ENCODE data around the gene TBC1D8.

The TBC1D8 gene

DNA sequence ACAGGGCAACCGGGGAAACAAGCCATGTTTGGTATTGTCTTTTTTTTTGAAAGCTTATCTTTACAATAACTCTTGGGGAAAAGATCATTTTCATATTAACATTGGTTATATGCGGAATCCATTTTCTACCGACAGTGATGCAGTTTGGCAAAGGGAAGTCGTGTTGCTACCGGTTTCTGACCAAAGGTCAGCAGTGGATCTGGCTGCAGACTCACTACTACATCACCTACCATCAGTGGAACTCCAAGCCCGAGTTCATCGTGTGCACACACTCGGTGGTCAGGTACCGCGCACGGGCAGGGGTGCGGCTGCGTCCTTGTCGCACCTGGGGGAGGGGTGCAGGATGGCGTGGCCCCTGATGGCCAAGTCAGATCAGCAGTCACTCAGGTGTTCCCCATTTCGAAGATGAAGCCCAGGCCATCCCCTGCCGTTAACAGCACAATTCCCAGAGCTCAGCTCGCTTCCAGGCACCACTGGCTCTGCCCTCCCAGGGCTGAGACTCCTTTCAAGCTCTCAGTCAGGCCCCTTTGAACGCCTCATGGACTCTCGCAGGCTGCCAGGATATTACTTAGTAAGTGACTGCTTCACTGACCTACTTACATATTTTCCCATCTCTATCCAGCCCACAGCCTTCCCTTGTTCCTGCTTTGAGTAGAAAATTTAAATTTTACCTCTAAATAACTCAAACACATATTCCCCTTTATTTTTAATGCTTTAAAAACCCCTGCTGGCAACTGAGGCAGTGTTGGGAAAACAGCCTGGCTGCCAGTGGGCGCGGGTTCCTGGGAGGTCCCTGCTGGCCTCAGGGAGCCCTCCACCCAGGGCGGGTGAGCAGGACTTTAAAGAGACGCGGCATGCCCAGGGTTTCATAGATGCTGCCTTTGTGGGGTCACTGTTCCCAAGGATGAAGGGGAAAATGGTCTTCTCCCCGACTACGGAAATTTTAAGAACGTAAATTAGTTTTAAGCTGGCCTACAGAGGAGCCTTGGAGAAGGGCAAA is 182.7 kb downstream of the TBC1D8 start:
- in situ Hi-C loops (cut with MboI; ENCODE audit: low pct_unique_long_range_greater_than_20kb, low sequenced_read_pairs, unreplicated experiment): no loop called here
- no peak for DNase-seq (ENCODE audit: low spot score)
- TF ChIP-seq, protein P1, sequence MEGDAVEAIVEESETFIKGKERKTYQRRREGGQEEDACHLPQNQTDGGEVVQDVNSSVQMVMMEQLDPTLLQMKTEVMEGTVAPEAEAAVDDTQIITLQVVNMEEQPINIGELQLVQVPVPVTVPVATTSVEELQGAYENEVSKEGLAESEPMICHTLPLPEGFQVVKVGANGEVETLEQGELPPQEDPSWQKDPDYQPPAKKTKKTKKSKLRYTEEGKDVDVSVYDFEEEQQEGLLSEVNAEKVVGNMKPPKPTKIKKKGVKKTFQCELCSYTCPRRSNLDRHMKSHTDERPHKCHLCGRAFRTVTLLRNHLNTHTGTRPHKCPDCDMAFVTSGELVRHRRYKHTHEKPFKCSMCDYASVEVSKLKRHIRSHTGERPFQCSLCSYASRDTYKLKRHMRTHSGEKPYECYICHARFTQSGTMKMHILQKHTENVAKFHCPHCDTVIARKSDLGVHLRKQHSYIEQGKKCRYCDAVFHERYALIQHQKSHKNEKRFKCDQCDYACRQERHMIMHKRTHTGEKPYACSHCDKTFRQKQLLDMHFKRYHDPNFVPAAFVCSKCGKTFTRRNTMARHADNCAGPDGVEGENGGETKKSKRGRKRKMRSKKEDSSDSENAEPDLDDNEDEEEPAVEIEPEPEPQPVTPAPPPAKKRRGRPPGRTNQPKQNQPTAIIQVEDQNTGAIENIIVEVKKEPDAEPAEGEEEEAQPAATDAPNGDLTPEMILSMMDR (IDR thresholded peaks at IDR 0.05; ENCODE audit: extremely low read depth, insufficient read depth, missing control alignments): no peak

DNA sequence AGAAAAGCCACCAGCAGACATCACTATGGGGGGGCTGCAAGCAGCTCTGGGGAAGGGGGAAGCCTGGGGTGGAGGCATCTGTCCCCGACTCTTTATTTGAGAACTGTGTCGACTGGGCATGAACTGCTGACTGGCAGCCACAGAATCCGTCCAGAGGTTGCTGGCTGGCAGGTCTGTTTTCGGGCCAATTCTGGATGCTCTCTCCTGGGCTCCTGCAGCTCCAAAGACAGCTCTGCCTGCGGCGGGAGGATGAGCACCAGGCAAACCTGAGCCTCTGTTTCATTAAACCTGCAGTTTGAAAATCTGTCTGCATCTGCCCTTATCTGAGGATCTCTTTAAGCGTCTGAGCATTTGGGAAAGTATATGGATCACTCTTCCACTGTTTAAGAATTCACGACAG is 183.5 kb downstream of the TBC1D8 start:
- in situ Hi-C loops (cut with MboI; ENCODE audit: low pct_unique_long_range_greater_than_20kb, low sequenced_read_pairs, unreplicated experiment): no loop called here
- no peak for DNase-seq (ENCODE audit: low spot score)
- TF ChIP-seq, protein P1 (IDR thresholded peaks at IDR 0.05; ENCODE audit: extremely low read depth, insufficient read depth, missing control alignments): no peak

DNA sequence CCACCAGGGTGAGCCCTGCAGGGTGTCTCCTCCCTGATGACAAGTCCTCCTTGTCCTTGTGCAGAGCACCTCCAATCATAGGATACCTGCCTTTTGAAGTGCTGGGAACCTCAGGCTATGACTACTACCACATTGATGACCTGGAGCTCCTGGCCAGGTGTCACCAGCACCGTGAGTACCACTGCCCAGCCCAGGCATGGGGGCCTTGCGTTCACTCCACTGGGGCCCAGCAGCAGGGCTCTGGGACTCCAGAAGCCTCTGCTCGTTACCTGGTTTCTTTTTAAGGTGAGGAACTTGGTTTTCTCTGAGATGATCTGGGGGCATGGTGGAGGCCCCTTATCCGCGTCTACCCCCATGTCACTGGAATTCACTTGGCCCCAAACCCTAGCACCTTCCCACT is 185.6 kb downstream of the TBC1D8 start:
- TF ChIP-seq, protein P1 (IDR thresholded peaks at IDR 0.05; ENCODE audit: extremely low read depth, insufficient read depth, missing control alignments): no peak
- no peak for DNase-seq (ENCODE audit: low spot score)
- in situ Hi-C loops (cut with MboI; ENCODE audit: low pct_unique_long_range_greater_than_20kb, low sequenced_read_pairs, unreplicated experiment): no loop called here

DNA sequence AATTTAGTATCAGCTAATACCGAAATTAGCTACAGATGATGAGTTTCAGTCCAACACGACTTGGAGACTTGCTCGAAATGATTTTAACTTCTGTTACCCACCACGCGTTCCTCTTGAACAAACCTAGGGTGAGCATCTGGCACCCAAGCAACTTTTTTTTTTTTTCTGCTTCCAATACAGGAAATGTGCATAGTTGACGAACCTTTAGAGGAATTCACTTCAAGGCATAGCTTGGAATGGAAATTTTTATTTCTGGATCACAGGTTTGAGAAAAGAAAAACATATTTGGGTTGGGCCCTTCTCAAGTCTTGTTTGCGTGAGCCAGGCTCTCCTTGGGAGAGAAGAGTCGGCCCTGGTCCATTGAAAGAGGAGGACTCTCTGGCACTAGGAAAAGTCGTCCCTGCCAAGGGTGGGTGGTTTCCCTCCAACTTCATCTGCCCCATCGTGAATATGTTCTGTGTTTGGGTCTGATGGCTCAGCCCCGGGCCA is 186.5 kb downstream of the TBC1D8 start:
- in situ Hi-C loops (cut with MboI; ENCODE audit: low pct_unique_long_range_greater_than_20kb, low sequenced_read_pairs, unreplicated experiment): no loop called here
- TF ChIP-seq, protein P1 (IDR thresholded peaks at IDR 0.05; ENCODE audit: extremely low read depth, insufficient read depth, missing control alignments): no peak
- no peak for DNase-seq (ENCODE audit: low spot score)

DNA sequence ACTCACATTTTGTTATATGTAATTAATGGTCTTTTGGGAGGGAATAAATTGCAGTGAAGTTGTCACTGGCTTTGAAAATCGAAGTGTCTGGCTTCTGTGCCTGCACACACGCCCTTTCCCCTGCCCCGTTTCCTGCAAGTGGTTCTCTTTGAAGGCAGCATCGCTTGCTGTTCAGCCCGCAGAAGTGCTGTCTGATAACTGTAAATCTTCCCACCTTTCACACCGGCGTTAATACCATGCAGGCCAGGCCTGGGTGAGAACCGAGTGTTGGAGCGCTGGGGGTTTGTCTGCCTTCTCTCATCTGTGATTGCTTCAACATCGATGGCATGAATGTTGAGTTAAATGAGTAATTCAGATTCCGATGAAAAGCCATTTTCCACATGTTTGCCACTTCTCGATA is 187.0 kb downstream of the TBC1D8 start:
- in situ Hi-C loops (cut with MboI; ENCODE audit: low pct_unique_long_range_greater_than_20kb, low sequenced_read_pairs, unreplicated experiment): no loop called here
- TF ChIP-seq, protein P1 (IDR thresholded peaks at IDR 0.05; ENCODE audit: extremely low read depth, insufficient read depth, missing control alignments): no peak
- DNase-seq (ENCODE audit: low spot score): no peak

DNA sequence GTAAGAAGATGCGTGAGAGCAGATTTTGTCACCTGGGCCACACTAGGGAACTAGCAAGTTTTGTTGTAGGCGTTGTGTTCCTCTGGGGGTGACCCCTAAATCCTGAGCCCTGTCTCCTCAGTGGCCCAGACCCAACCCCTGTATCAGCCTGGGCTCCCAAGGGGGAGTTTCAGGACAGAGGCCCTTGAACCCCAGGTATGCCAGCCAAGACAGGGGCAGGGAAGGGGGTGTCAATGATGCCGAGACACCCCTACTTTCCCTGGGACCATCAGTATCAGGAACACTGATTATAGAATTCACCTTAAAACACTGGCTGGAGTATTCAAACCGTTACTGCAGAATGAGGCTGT is 188.2 kb downstream of the TBC1D8 start:
- TF ChIP-seq, protein P1 (IDR thresholded peaks at IDR 0.05; ENCODE audit: extremely low read depth, insufficient read depth, missing control alignments): no peak
- no peak for DNase-seq (ENCODE audit: low spot score)
- in situ Hi-C loops (cut with MboI; ENCODE audit: low pct_unique_long_range_greater_than_20kb, low sequenced_read_pairs, unreplicated experiment): no loop called here
